Mucosa of descending colon (tissue), 3 donors: ENCODE data around the gene ZNF689. TPM values are rescaled to one million over a fixed set of nuclear protein-coding genes. Genes with fewer than 3 reads are reported as not detected.
A peak's percentile ranks its signal among the peaks of the same experiment; 100 is the strongest.

Experiments used
- ATAC-seq: fragments of 200-7000 bp; cut with Tn5 transposase; one replicate; pipeline ENCODE4 v1.9.1; 2020; ENCODE audit warnings: mild to moderate bottlenecking, moderate library complexity
- DNase-seq, 3 donors: peaks; one replicate each; pipeline ENCODE4 v3.0.0-alpha.2; 2020
- H3K36me3 ChIP-seq: fragments of 200-600 bp; one replicate; pipeline ENCODE4 v1.8.0; 2021; ENCODE audit warnings: low read depth, mild to moderate bottlenecking
- H3K4me1 ChIP-seq: fragments of 200-600 bp; one replicate; pipeline ENCODE4 v1.8.0; 2021; ENCODE audit warnings: low read depth, mild to moderate bottlenecking
- H3K4me3 ChIP-seq: fragments of 200-600 bp; one replicate; pipeline ENCODE4 v1.8.0; 2021; ENCODE audit warnings: mild to moderate bottlenecking
- H3K9me3 ChIP-seq: fragments of 200-600 bp; one replicate; pipeline ENCODE4 v1.8.0; 2021; ENCODE audit warnings: mild to moderate bottlenecking
- intact Hi-C, 2 donors: fragments of 100-400 bp; cut with DNase I in 1 of 2; cut with micrococcal nuclease in 1 of 2; formaldehyde crosslinking; loops; one replicate each; pipeline versions ENCODE4 v1.11.0 to v1.11.1; 2022; cut with DNase I, micrococcal nuclease
- total RNA-seq, 3 donors: library from RNA; stranded (reverse); fragmentation: NEBNext Ultra II Directional in 2 of 3; extraction: Animal tissue kit (Norgen Biotek cat#: 25700) in 2 of 3; gene quantifications; one replicate each; pipeline versions ENCODE4 v1.2.1 to v1.2.4, GENCODE V29; 2021 to 2023
- TF ChIP-seq, protein P1 (sequence below): fragments of 200-600 bp; IDR thresholded peaks from one replicate; pipeline ENCODE4 v1.8.0; 2022; ENCODE audit warnings: antibody characterized with exemption, mild to moderate bottlenecking
- donor health status: DM: no; HTN: no; CAD: no; lungs with moderate emphysema.
- donor health status: DM: no; HTN: no; CAD: no.
- donor health status: DM: no; HTN: yes; CAD: no.

The ZNF689 gene
- total RNA-seq, 3 donors from 2014 or later = 7.6 to 10.7 (median 10.5) TPM

DNA sequence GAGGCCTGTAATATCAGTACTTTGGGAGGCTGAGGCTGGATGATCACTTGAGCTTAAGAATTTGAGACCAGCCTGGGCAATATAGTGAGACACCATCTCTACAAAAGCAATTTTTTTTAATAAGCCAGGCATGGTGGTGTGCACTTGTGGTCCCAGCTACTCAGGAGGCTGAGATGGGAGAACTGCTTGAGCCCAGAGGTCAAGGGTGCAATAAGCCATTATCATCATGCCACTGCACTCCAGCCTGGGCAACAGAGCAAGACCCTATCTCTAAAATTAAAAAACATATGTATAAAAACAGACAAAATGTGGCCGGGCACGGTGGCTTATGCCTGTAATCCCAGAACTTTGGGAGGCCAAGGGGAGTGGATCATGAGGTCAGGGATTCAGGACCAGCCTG is 21.5 kb downstream of the ZNF689 start:
- Histone ChIP-seq H3K4me1 (peaks cover 15% of the 10 kb centered on the region), H3K4me3 (no peak overlapping the region), H3K36me3 (no peaks in the 10 kb centered on the region), H3K9me3 (no peaks in the 10 kb centered on the region)
- intact Hi-C loops = no loop called here
- TF ChIP-seq, protein P1, sequence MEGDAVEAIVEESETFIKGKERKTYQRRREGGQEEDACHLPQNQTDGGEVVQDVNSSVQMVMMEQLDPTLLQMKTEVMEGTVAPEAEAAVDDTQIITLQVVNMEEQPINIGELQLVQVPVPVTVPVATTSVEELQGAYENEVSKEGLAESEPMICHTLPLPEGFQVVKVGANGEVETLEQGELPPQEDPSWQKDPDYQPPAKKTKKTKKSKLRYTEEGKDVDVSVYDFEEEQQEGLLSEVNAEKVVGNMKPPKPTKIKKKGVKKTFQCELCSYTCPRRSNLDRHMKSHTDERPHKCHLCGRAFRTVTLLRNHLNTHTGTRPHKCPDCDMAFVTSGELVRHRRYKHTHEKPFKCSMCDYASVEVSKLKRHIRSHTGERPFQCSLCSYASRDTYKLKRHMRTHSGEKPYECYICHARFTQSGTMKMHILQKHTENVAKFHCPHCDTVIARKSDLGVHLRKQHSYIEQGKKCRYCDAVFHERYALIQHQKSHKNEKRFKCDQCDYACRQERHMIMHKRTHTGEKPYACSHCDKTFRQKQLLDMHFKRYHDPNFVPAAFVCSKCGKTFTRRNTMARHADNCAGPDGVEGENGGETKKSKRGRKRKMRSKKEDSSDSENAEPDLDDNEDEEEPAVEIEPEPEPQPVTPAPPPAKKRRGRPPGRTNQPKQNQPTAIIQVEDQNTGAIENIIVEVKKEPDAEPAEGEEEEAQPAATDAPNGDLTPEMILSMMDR = no peak
- DNase-seq (peak in 1 of 3 donors; percentile 11), ATAC-seq (no peak)

DNA sequence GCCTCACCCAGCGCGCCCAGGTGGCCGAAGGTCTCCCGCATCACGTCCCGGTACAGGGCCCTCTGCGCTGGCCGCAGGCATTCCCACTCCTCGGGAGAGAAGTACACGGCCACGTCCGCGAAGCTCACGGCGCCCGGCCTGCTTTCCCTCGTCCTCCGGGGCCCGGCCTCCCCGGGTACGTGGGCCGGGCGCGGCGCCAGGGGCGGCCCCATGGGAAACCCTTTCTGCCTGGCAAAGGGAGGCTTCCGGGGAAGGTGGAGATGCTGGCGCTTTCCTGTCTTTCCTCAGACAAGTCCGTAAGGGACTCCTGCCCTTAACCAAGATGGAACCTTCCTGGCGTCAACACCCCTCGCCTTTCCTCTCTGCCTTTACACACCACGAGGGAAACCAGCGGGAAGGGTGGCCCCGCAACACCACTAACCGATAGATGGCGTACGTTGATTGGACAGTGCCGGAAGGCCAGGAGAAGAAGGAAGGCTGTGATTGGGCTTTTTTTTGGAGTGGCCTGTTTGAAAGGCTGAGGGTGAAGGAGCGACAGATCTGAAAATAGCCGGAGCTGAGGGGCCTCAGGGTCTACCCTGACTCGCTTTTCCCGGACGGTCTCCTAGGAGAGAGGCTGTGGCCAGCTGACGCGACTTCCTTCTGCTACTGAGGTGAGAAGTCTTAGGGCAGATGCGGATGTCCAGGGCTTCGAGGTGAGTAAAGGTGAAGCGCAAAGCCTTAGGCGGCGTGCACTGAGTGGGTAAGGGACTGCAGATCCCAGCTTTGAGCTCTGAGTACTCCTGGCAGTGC is 24.6 kb downstream of the ZNF689 start, which contains the start of gene ZNF785:
TSS of gene ZNF785 (minus strand) at position 298 of the 792 bp plus-strand sequence. CDS start at position 212, 86 bp downstream.
- intact Hi-C loops = no loop called here
- peak within 1 kb of the TSS; percentile 51 for H3K4me3 ChIP-seq
- H3K36me3 ChIP-seq = no peaks in the 10 kb centered on the region
- ATAC-seq (peak; percentile 98), DNase-seq (peak; percentile 92 to 97 (median 96))
- no peaks in the 10 kb centered on the region for H3K9me3 ChIP-seq
- peaks cover 12% of the 10 kb centered on the region for H3K4me1 ChIP-seq
- TF ChIP-seq, protein P1 = peak; percentile 10

DNA sequence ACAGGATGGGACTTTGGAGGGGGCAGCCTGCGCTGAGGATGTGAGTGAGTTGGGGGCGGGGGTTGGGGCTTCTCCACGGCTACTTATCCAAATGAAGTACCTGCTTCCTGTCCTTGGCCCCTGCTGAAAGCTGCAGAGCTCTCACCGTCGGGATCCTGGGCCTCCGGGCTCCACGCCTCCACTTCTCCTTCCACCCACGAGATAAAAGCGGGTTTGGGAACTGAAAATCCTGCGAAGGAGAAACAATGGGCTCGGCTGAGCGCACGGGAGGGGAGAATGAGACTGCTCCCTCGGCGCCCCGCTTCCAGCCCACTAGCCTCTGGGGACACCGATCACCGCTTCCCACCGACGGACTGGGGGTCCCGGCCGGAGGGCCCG is 25.2 kb downstream of the ZNF689 start:
- ATAC-seq = no peak

DNA sequence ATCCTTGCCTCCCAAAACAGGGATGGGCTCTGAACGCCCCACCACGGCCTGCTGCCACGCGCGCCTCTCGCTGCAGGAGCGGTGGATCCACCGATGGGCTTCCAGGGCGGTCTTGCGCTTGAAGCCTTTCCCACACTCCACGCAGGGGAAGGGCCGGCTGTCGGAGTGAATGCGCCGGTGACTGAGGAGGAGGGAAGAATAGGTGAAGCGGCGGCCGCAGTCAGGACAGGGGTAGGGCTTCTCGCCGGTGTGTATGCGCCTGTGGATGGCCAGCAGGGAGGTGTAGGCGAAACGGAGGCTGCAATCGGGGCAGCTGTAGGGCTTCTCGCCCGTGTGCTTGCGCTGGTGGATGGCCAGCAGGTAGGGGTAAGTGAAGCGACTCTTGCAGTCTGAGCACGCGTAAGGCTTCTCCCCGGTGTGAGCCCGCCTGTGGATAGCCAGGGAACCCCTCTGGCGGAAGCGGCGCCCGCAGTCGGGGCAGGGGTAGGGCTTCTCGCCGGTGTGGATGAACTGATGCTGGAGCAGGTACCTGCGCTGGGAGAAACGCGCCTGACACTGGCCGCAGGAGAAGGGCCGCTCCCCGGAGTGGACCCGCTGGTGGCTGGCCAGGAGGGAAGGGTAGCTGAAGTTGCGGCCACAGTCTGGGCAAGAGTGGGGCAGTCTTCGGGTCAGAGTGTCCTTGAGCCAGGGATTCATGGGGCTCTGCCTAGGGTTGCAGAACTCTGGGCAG is 27.4 kb downstream of the ZNF689 start:
- intact Hi-C loops = no loop called here
- ATAC-seq = no peak
- DNase-seq = peak in 2 of 3 donors; percentile 31 to 50
- TF ChIP-seq, protein P1 = no peak
- Histone ChIP-seq H3K36me3 (peaks cover 5% of the 10 kb centered on the region), H3K9me3 (no peaks in the 10 kb centered on the region), H3K4me1 (peaks cover 10% of the 10 kb centered on the region), H3K4me3 (no peak overlapping the region)

More for the DNA sequence above, 25.2 kb downstream of the ZNF689 start:
- Histone ChIP-seq H3K4me1 (peaks cover 10% of the 10 kb centered on the region), H3K4me3 (peak overlapping the region; percentile 51), H3K9me3 (no peaks in the 10 kb centered on the region), H3K36me3 (no peaks in the 10 kb centered on the region)
- TF ChIP-seq, protein P1 = no peak
- intact Hi-C loops = no loop called here
- peak in 2 of 3 donors; percentile 37 to 57 for DNase-seq

- no peaks in the 10 kb centered on the region for H3K9me3 ChIP-seq
- peaks cover 10% of the 10 kb centered on the region for H3K4me1 ChIP-seq
- DNase-seq (peak in 2 of 3 donors; percentile 16 to 26), ATAC-seq (no peak)
- H3K36me3 ChIP-seq = peaks cover 5% of the 10 kb centered on the region
- intact Hi-C loops = no loop called here
- TF ChIP-seq, protein P1 = no peak
- H3K4me3 ChIP-seq = no peak overlapping the region
Measured at GRCh38 chr16:30581457-30581856, 28.7 kb downstream of the ZNF689 start.
